OCI-LY1 (cell line): ENCODE measurements around the gene PACC1.

Source experiments
- H2AFZ ChIP-seq: fragments of 200-600 bp; sonication (generic), shearing (Covaris generic); 2 replicates; pipeline ENCODE4 v1.6.0; 2014; ENCODE audit warnings: antibody characterized with exemption, mild to moderate bottlenecking, low read length
- H3F3A ChIP-seq: fragments of 200-600 bp; sonication (generic), shearing (Covaris generic); 2 replicates; pipeline ENCODE4 v1.6.0; 2014; ENCODE audit warnings: mild to moderate bottlenecking, antibody characterized with exemption, low read length, moderate library complexity; ENCODE audit not compliant: insufficient read depth
- H3K27ac ChIP-seq: fragments of 200-600 bp; sonication (generic); 2 replicates; pipeline ENCODE4 v1.5.1; 2014; ENCODE audit warnings: low read length, mixed run types, mild to moderate bottlenecking, low read depth; ENCODE audit not compliant: poor library complexity, severe bottlenecking
- H3K27me3 ChIP-seq: fragments of 200-600 bp; sonication (generic); 2 replicates; pipeline ENCODE4 v1.6.0; 2014; ENCODE audit warnings: antibody characterized with exemption, mild to moderate bottlenecking, low read length, moderate library complexity; ENCODE audit not compliant: insufficient read depth
- H3K36me3 ChIP-seq: fragments of 200-600 bp; sonication (generic); 2 replicates; pipeline ENCODE4 v1.6.1; 2014; ENCODE audit warnings: mild to moderate bottlenecking, antibody characterized with exemption, low read length, moderate library complexity, mixed read lengths; ENCODE audit not compliant: insufficient read depth
- H3K4me1 ChIP-seq: fragments of 200-600 bp; sonication (generic); 2 replicates; pipeline ENCODE4 v1.5.1; 2014; ENCODE audit warnings: mild to moderate bottlenecking, low read length, moderate library complexity; ENCODE audit not compliant: insufficient read depth, severe bottlenecking
- H3K4me2 ChIP-seq: fragments of 200-600 bp; sonication (generic), shearing (Covaris generic); 2 replicates; pipeline ENCODE4 v1.6.1; 2014; ENCODE audit warnings: low read length
- H3K4me3 ChIP-seq: fragments of 200-600 bp; sonication (generic); 2 replicates; pipeline ENCODE4 v1.5.1; 2014; ENCODE audit warnings: low read length, low read depth, mild to moderate bottlenecking, mixed read lengths; ENCODE audit not compliant: poor library complexity, severe bottlenecking
- H3K79me2 ChIP-seq: fragments of 200-600 bp; shearing (Covaris generic); 2 replicates; pipeline ENCODE4 v1.6.1; 2016; ENCODE audit warnings: mixed run types, low read length, mixed read lengths; ENCODE audit not compliant: insufficient read depth
- H3K9ac ChIP-seq: fragments of 200-600 bp; sonication (generic), shearing (Covaris generic); 2 replicates; pipeline ENCODE4 v1.6.1; 2014; ENCODE audit warnings: mild to moderate bottlenecking, low read length, mixed read lengths
- H3K9me2 ChIP-seq: fragments of 200-600 bp; sonication (generic), shearing (Covaris generic); 2 replicates; pipeline ENCODE4 v1.6.1; 2014; ENCODE audit warnings: low read depth, mild to moderate bottlenecking, low read length, mixed read lengths
- H3K9me3 ChIP-seq: fragments of 200-600 bp; shearing (Covaris generic); 2 replicates; pipeline ENCODE4 v1.6.1; 2014; ENCODE audit warnings: low read length, mixed read lengths
- H4K20me1 ChIP-seq: fragments of 200-600 bp; sonication (generic), shearing (Covaris generic); 2 replicates; pipeline ENCODE4 v1.6.0; 2016; ENCODE audit warnings: mild to moderate bottlenecking, low read length; ENCODE audit not compliant: insufficient read depth
- CTCF ChIP-seq: fragments of 200-600 bp; sonication (generic), shearing (Covaris generic); IDR thresholded peaks from 2 replicates; pipeline ENCODE4 v1.5.1; 2017; ENCODE audit warnings: mild to moderate bottlenecking, antibody characterized with exemption, low read length, moderate library complexity, mixed read lengths
- EZH2 ChIP-seq: fragments of 200-600 bp; sonication (generic), shearing (Covaris generic); IDR thresholded peaks from 2 replicates; pipeline ENCODE4 v1.8.0; 2017; ENCODE audit warnings: borderline replicate concordance, mixed run types, mild to moderate bottlenecking, antibody characterized with exemption, low read length, moderate library complexity, mixed read lengths

The PACC1 gene

GRCh38 chr1:212457740-212458338 is 43.2 kb upstream of the PACC1 start:
- H3K4me1 ChIP-seq = no peaks in the 10 kb centered on the region
- H2AFZ ChIP-seq = no peak overlapping the region
- no peaks in the 10 kb centered on the region for H3K79me2 ChIP-seq

GRCh38 chr1:212455803-212456528 is 41.3 kb upstream of the PACC1 start:
- TF ChIP-seq CTCF = peak; percentile 93
- no peak for TF ChIP-seq EZH2
- H3K79me2 ChIP-seq = no peaks in the 10 kb centered on the region
- H3K9me3 ChIP-seq = 0 out of 2 replicates have a peak, but pooled peaks cover 2% of the 10 kb centered on the region
- H3K27ac ChIP-seq = no peak overlapping the region
- no peaks in the 10 kb centered on the region for H3F3A ChIP-seq
- H3K27me3 ChIP-seq = no peaks in the 10 kb centered on the region
- no peak overlapping the region for H3K9ac ChIP-seq
- no peaks in the 10 kb centered on the region; the same call in 1 of the 2 replicates for H3K36me3 ChIP-seq
- no peak overlapping the region for H3K4me2 ChIP-seq
- no peaks in the 10 kb centered on the region for H4K20me1 ChIP-seq
- H3K4me3 ChIP-seq = no peak overlapping the region
- peaks cover under 1% of the 10 kb centered on the region for H3K4me1 ChIP-seq
- no peak overlapping the region for H2AFZ ChIP-seq
- no peaks in the 10 kb centered on the region for H3K9me2 ChIP-seq

More at GRCh38 chr1:212457740-212458338, 43.2 kb upstream of the PACC1 start:
- Histone ChIP-seq H3K4me2 (no peak overlapping the region), H4K20me1 (no peaks in the 10 kb centered on the region), H3K27me3 (no peaks in the 10 kb centered on the region), H3K4me3 (no peak overlapping the region), H3K36me3 (no peaks in the 10 kb centered on the region), H3K9ac (no peak overlapping the region), H3K9me3 (0 out of 2 replicates have a peak, but pooled peaks cover 2% of the 10 kb centered on the region), H3K9me2 (no peaks in the 10 kb centered on the region), H3F3A (no peaks in the 10 kb centered on the region), H3K27ac (no peak overlapping the region)
- TF ChIP-seq EZH2 (no peak), CTCF (peak; percentile 83)

GRCh38 chr1:212455401-212455800 is 40.7 kb upstream of the PACC1 start:
- no peaks in the 10 kb centered on the region; the same call in 1 of the 2 replicates for H3K36me3 ChIP-seq
- no peaks in the 10 kb centered on the region for H4K20me1 ChIP-seq
- no peak for TF ChIP-seq EZH2
- TF ChIP-seq CTCF = no peak

More at GRCh38 chr1:212455401-212455800, 40.7 kb upstream of the PACC1 start:
- no peak overlapping the region for H3K9ac ChIP-seq
- H3K27me3 ChIP-seq = no peaks in the 10 kb centered on the region
- H3K4me2 ChIP-seq = no peak overlapping the region
- H3K79me2 ChIP-seq = no peaks in the 10 kb centered on the region
- H3K9me3 ChIP-seq = 0 out of 2 replicates have a peak, but pooled peaks cover 2% of the 10 kb centered on the region
- H2AFZ ChIP-seq = no peak overlapping the region
- H3K27ac ChIP-seq = no peak overlapping the region
- H3K4me3 ChIP-seq = no peak overlapping the region
- no peaks in the 10 kb centered on the region for H3K9me2 ChIP-seq
- H3K4me1 ChIP-seq = peaks cover 6% of the 10 kb centered on the region
- H3F3A ChIP-seq = no peaks in the 10 kb centered on the region
